HEK293T (cell line): Measurements from ENCODE around the gene AEBP2.

Experiments used
- FOXA1 ChIP-seq: fragments of 450-650 bp; IDR thresholded peaks from 2 replicates; pipeline ENCODE4 v1.6.1; 2016; ENCODE audit warnings: mild to moderate bottlenecking
- FOXK2 ChIP-seq: fragments of 450-650 bp; IDR thresholded peaks from 2 replicates; pipeline ENCODE4 v1.6.1; 2016; ENCODE audit warnings: mild to moderate bottlenecking
- HDGF ChIP-seq: fragments of 450-650 bp; IDR thresholded peaks from 2 replicates; pipeline ENCODE4 v1.6.1; 2017; ENCODE audit warnings: antibody characterized with exemption, borderline replicate concordance
- LEF1 ChIP-seq: fragments of 450-650 bp; IDR thresholded peaks from 2 replicates; pipeline ENCODE4 v1.6.1; 2017; ENCODE audit warnings: mild to moderate bottlenecking, borderline replicate concordance
- NFRKB ChIP-seq: fragments of 450-650 bp; IDR thresholded peaks from 2 replicates; pipeline ENCODE4 v1.6.1; 2016; ENCODE audit warnings: mild to moderate bottlenecking, moderate library complexity
- SP1 ChIP-seq: fragments of 450-650 bp; IDR thresholded peaks from 2 replicates; pipeline ENCODE4 v1.6.1; 2017
- SUZ12 ChIP-seq: fragments of 450-650 bp; IDR thresholded peaks from 2 replicates; pipeline ENCODE4 v1.6.1; 2016; ENCODE audit warnings: mild to moderate bottlenecking
- ZNF384 ChIP-seq: fragments of 450-650 bp; IDR thresholded peaks from 2 replicates; pipeline ENCODE4 v1.6.1; 2016

DNA sequence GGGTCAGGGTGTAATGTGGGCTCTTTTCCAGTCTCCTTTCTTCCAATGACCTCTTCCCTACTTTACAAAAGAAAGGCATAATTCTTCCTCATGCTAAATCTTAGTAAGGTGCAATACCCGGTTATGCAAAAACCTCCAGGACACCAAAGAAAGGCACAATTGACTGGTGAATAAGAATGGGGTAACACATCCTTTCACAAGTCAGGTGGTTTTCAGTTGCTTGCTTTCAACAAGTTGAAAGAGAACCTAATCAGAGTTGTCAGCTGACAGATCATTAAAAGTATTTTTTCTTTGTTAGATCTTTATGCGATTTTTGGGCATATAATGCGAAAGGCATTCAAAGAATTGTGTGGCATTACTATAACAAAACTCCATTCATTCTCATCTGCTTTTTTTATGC lies 1.3 kb upstream of the AEBP2 start:
- TF ChIP-seq FOXK2: no peak
- no peak for TF ChIP-seq ZNF384
- no peak for TF ChIP-seq SP1
- no peak for TF ChIP-seq LEF1
- no peak for TF ChIP-seq FOXA1
- no peak for TF ChIP-seq SUZ12
- TF ChIP-seq HDGF: no peak
- TF ChIP-seq NFRKB: no peak
